IPS-18a (cell line): ENCODE results near the gene GTF3C1.

Source experiments
- H3K27ac ChIP-seq: one replicate; pipeline ENCODE4 v1.5.1; 2013; ENCODE audit warnings: low read length
- H3K27me3 ChIP-seq: one replicate; pipeline ENCODE4 v1.6.1; 2013; ENCODE audit warnings: mild to moderate bottlenecking, low read length; ENCODE audit not compliant: control insufficient read depth, insufficient read depth
- H3K36me3 ChIP-seq: one replicate; pipeline ENCODE4 v1.6.1; 2013; ENCODE audit warnings: low read depth, low read length; ENCODE audit not compliant: control insufficient read depth
- H3K4me1 ChIP-seq: one replicate; pipeline ENCODE4 v1.6.1; 2013; ENCODE audit warnings: low read depth, low read length; ENCODE audit not compliant: control insufficient read depth
- H3K4me3 ChIP-seq: one replicate; pipeline ENCODE4 v1.5.1; 2013; ENCODE audit warnings: low read length
- H3K9ac ChIP-seq: one replicate; pipeline ENCODE4 v1.6.1; 2013; ENCODE audit warnings: mild to moderate bottlenecking, low read length, moderate library complexity
- H3K9me3 ChIP-seq: one replicate; pipeline ENCODE4 v1.6.1; 2013; ENCODE audit warnings: low read depth, low read length; ENCODE audit not compliant: control insufficient read depth

Gene GTF3C1

GRCh38 chr16:27470567-27471431, 78.9 kb downstream of the GTF3C1 start:
- no peak overlapping the region for H3K4me3 ChIP-seq
- peaks cover 97% of the 10 kb centered on the region for H3K36me3 ChIP-seq
- no peaks in the 10 kb centered on the region for H3K4me1 ChIP-seq
- H3K9me3 ChIP-seq: no peaks in the 10 kb centered on the region
- no peak overlapping the region for H3K9ac ChIP-seq
- H3K27ac ChIP-seq: no peak overlapping the region
- no peaks in the 10 kb centered on the region for H3K27me3 ChIP-seq

DNA sequence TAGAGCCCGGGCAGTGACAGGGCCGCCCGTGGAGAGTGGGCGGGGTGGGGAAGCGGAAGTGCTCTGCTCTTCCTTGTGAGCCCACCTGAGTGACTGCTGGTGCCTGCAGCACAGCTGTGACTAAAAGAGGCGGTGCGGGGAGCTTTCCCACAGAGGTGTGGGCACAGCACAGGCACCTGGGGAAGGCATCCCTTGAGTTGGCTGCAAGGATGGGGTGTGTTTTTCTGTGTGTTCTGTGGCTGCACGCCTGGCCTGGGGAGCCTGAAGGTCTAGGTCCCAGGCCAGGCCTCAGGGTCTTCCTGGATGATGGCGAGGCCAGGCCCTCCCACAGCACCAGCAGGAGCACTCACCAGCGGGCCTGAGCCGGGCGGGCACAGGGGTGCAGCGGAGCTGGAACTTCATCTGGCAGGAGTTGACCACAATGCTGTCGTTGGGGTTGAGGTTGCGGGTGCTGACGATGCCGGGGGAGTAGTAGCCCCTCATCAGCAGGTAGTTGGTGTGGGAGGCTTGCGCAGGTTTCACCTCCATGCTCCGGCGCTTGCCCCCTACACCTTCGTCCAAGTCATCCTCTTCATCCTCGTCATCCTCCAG, 80.7 kb downstream of the GTF3C1 start:
- H3K9ac ChIP-seq: no peak overlapping the region
- no peak overlapping the region for H3K4me3 ChIP-seq
- peaks cover 97% of the 10 kb centered on the region for H3K36me3 ChIP-seq
- H3K9me3 ChIP-seq: no peaks in the 10 kb centered on the region
- H3K27ac ChIP-seq: no peak overlapping the region
- H3K27me3 ChIP-seq: no peaks in the 10 kb centered on the region
- no peaks in the 10 kb centered on the region for H3K4me1 ChIP-seq

DNA sequence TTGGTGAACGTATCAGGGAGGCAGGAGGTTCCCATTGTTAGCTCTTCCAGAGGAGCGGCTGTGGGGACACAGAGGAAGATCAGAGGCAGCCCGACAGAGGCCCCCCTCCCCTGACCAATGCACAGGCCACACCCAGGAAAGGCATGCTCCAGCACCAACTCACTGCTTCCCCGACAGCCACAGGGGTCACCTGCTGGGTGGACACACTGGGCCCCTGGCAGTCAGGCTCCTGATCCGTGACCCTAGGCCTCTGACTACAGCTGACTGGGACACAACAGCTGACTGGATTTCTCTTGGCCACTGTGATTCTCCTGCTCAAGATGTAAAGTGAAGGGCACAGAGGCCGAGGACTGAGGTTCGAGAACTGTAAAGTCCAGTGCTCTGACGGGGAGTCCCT, 84.2 kb downstream of the GTF3C1 start:
- Histone ChIP-seq H3K27me3 (no peaks in the 10 kb centered on the region), H3K27ac (no peak overlapping the region), H3K4me3 (no peak overlapping the region), H3K9me3 (no peaks in the 10 kb centered on the region), H3K4me1 (no peaks in the 10 kb centered on the region), H3K36me3 (peaks cover 94% of the 10 kb centered on the region), H3K9ac (no peak overlapping the region)

- no peak overlapping the region for H3K9ac ChIP-seq
- peaks cover 94% of the 10 kb centered on the region for H3K36me3 ChIP-seq
- H3K27me3 ChIP-seq: no peaks in the 10 kb centered on the region
Measured at GRCh38 chr16:27464626-27465482, 84.9 kb downstream of the GTF3C1 start.

DNA sequence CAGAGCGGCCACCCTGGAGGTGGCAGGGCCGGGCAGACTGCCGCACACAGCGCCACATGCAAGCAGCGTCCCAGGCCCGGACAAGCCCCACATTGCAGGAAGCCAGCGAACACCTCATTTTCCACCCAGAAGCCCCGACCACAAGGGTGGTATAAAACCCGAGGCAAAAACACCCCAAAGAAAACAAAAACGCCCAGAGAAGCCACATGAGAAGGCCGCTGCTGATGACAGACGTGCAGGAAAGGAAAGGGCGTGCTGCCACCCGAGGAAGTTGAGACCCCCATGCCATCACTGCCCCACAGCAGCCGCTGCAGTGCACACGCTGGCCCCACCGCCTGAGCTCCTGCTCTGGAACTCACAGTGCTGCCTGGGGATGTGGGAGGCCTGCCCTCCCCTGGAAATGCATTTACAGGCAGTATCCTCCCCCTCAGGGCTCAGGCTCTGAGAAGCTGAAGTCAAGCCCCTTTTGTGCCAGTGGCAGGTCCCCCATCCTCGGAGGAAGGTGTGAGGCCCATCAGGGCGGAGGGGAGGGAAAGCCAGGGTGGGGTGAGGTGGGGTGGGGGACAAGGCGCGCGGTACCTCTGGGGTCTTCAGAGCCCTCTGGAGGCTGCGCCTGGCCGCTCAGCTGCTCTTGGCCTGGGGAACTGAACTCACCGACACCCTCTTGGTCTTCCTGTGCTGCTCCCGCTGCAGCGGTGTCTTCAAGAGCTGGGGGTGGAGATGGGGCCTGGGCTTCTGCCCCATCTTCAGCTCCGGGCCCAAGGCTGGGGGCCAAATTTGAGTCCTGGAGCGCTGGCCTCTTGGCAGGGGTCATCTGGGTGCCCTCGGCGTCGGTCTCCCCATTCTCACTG, 85.7 kb downstream of the GTF3C1 start:
- Histone ChIP-seq H3K36me3 (peaks cover 86% of the 10 kb centered on the region), H3K4me3 (no peak overlapping the region), H3K27me3 (no peaks in the 10 kb centered on the region), H3K9me3 (no peaks in the 10 kb centered on the region), H3K27ac (no peak overlapping the region), H3K9ac (no peak overlapping the region), H3K4me1 (no peaks in the 10 kb centered on the region)

More at GRCh38 chr16:27464626-27465482, 84.9 kb downstream of the GTF3C1 start:
- no peaks in the 10 kb centered on the region for H3K4me1 ChIP-seq
- H3K27ac ChIP-seq: no peak overlapping the region
- H3K9me3 ChIP-seq: no peaks in the 10 kb centered on the region
- H3K4me3 ChIP-seq: no peak overlapping the region

DNA sequence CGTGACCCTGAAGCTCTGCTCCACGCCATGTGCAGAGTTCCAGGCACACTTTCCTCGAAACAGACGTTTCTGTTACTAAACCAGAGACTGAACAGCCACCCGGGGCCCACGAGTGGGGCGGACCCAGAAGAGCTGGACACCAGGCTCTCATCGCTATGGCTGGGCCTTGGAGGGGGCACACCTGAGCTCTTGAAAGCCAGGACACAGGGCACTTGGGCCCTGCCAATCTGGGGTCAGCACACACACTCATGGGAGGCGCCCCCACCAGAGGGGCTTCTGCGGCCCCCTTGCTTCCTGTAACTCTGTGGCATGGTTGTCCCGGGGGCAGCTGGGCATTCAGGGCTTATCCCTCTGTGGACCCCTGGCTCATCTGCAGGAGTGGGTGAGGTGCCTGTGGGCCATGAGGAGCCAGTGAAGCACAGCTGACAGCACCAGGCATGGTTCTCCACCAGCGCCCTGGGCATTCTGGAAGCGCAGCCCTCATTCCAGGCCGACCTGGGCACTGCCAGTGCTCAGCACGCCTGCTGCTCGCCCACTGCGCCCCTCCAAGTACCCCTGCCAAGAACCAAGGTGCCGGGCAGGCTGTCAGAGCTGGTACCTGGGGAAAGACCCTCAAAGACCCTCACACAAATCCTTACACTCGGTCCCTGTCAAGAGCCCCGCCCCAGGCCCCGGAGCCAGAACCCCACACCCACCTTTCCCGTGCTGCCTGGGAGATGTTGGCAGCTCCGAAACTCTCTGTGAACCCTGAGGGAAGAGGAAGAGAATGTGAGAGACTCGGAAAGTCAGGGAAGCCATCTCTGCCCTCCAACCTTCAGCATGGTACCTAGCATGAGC, 86.6 kb downstream of the GTF3C1 start:
- Histone ChIP-seq H3K27ac (no peak overlapping the region), H3K27me3 (no peaks in the 10 kb centered on the region), H3K4me3 (no peak overlapping the region), H3K9me3 (no peaks in the 10 kb centered on the region), H3K4me1 (no peaks in the 10 kb centered on the region), H3K36me3 (peaks cover 78% of the 10 kb centered on the region), H3K9ac (no peak overlapping the region)

GRCh38 chr16:27462200-27462845, 87.4 kb downstream of the GTF3C1 start:
- Histone ChIP-seq H3K9me3 (no peaks in the 10 kb centered on the region), H3K9ac (no peak overlapping the region), H3K27ac (no peak overlapping the region), H3K4me1 (no peaks in the 10 kb centered on the region), H3K36me3 (peaks cover 70% of the 10 kb centered on the region), H3K27me3 (no peaks in the 10 kb centered on the region), H3K4me3 (no peak overlapping the region)

DNA sequence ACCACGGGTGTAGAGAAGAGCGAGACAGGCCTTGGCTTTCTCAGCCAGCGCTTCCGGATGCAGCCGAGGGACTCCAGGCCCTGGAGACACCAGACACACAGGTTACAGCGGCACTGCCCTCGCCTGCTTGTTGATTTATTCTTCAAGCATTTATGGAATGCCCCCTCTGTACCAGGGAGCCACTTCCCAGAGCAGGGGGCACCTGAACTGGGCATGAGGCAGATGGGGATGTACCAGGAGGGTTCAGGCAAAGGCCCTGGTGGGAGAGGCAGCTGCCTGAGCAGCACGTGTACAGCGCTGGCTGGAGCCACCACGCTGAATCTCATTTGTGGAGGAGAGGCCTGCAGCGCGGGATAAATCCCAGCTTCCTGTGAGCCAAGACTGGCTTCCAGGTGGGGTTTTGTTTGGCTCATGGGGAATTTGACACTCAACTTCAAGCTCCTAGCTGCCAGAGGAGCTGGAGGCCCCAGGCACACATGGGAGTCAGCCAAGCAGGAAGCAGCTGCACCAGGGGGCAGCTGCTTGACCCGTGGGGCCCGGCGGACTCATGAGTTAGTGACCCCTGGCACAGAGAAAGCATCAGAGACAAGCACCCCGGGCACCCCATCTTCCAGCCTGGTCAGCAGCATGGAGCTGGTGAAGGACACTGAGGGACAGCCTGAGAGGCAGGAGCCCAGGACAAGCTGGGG, 88.1 kb downstream of the GTF3C1 start:
- no peaks in the 10 kb centered on the region for H3K9me3 ChIP-seq
- H3K36me3 ChIP-seq: peaks cover 63% of the 10 kb centered on the region
- H3K27ac ChIP-seq: no peak overlapping the region
- no peak overlapping the region for H3K9ac ChIP-seq
- H3K4me1 ChIP-seq: no peaks in the 10 kb centered on the region
- H3K27me3 ChIP-seq: no peaks in the 10 kb centered on the region
- no peak overlapping the region for H3K4me3 ChIP-seq

DNA sequence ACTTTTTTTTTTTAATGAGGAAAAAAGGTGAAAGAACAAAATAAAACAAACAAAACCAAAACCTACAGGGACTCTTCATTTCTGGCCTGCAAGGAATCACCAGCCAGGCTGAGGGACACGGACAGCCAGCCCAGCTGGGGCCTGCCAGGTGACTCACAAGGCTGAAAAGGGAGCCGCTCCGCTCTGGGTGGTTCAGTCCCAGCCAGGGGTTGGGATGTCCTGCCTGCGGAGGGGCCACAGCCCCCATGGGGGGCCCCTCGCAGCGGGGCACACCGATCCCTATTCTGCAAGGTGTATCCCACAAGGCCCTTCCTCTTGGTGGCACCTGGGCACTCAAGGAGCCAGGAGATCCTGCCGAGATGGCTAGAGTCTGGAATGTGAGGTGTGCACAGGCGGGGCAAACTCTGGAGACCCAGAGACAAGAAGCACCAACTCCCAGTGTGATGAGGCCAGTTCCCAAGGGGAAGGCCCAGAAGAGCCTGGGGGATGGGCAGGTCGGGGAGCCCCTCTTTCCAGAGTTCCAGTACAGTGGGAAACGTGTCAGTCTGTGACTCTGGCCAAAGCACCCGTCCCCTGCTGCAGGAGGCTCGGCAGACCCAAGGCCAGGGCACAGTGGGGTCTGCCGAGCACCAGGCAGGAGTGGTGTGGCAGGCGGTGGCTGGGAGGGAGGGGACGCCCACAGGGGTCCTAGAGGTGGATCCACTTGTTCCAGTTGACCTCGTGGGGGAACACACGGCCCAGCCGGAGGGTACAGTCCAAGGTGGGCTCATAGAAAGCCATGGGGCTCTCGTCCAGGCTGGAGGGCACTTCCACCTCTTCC, 88.8 kb downstream of the GTF3C1 start:
- Histone ChIP-seq H3K9ac (no peak overlapping the region), H3K4me3 (no peak overlapping the region), H3K36me3 (peaks cover 56% of the 10 kb centered on the region), H3K9me3 (no peaks in the 10 kb centered on the region), H3K27ac (no peak overlapping the region), H3K4me1 (no peaks in the 10 kb centered on the region), H3K27me3 (no peaks in the 10 kb centered on the region)
